Osteocyte (in vitro differentiated cells): ENCODE measurements around the gene KCNC3. TPM values are rescaled to one million over a fixed set of nuclear protein-coding genes. Genes with fewer than 3 reads are reported as not detected.

ENCODE experiments used
- DNase-seq: peaks from one replicate; pipeline ENCODE4 v3.0.0; 2021; ENCODE audit warnings: mixed read lengths; ENCODE audit not compliant: unreplicated experiment; ENCODE audit errors: extremely low spot score
- H3K27ac Mint-ChIP-seq: one replicate; pipeline ENCODE4 v1.8.0; 2021; ENCODE audit warnings: mild to moderate bottlenecking, mixed read lengths; ENCODE audit not compliant: unreplicated experiment
- H3K27me3 Mint-ChIP-seq: one replicate; pipeline ENCODE4 v1.8.0; 2021; ENCODE audit warnings: mixed read lengths; ENCODE audit not compliant: unreplicated experiment
- H3K36me3 Mint-ChIP-seq: one replicate; pipeline ENCODE4 v1.8.0; 2021; ENCODE audit warnings: mixed read lengths; ENCODE audit not compliant: unreplicated experiment
- H3K4me1 Mint-ChIP-seq: one replicate; pipeline ENCODE4 v1.8.0; 2021; ENCODE audit warnings: mixed read lengths; ENCODE audit not compliant: unreplicated experiment
- H3K4me3 Mint-ChIP-seq: one replicate; pipeline ENCODE4 v1.8.0; 2021; ENCODE audit warnings: mild to moderate bottlenecking, moderate library complexity, mixed read lengths; ENCODE audit not compliant: unreplicated experiment
- H3K9me3 Mint-ChIP-seq: one replicate; pipeline ENCODE4 v1.8.0; 2021; ENCODE audit warnings: mixed read lengths; ENCODE audit not compliant: unreplicated experiment
- CTCF ChIP-seq: fragments of 200-600 bp; sonication (generic); IDR thresholded peaks from 2 replicates; pipeline ENCODE4 v1.5.0; 2021; ENCODE audit warnings: antibody characterized with exemption, mild to moderate bottlenecking, moderate library complexity
- total RNA-seq: library from RNA; stranded (reverse); gene quantifications from 2 replicates; pipeline ENCODE4 v1.2.1, GENCODE V29; 2021

The KCNC3 gene
- total RNA-seq, 1 donor from 2014 or later = 1.2 TPM

GRCh38 chr19:50325310-50326100, 3.7 kb downstream of the KCNC3 start:
- no peak for TF ChIP-seq CTCF
- H3K36me3 Mint-ChIP-seq = peaks cover 7% of the 10 kb centered on the region
- H3K4me3 Mint-ChIP-seq = no peak overlapping the region
- no peak for DNase-seq
- H3K9me3 Mint-ChIP-seq = no peaks in the 10 kb centered on the region
- H3K27me3 Mint-ChIP-seq = peaks cover 32% of the 10 kb centered on the region
- no peak overlapping the region for H3K27ac Mint-ChIP-seq
- H3K4me1 Mint-ChIP-seq = peaks cover 24% of the 10 kb centered on the region

DNA sequence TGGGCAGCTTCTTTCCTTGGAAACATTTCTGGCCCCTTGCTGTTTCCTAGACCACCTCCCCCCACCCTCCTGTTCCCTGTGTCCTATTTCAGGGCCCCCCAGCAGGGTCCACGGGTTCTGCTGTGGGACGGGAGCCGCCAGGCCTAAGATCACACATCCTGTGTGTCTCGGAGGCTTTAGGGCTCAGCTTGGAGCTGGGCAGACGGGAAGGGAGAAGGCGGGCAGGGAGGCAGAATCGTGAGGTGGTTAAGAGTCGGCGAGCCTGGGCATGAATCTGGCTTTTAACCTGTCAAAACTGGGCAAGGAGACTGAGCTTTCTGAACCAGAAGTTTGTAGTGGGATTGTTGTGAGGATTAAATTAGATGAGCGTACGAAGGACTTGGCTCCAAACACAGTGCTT, 4.8 kb downstream of the KCNC3 start:
- Mint-ChIP-seq H3K4me3 (no peak overlapping the region), H3K27ac (no peak overlapping the region), H3K4me1 (peaks cover 14% of the 10 kb centered on the region), H3K36me3 (peaks cover 3% of the 10 kb centered on the region), H3K9me3 (no peaks in the 10 kb centered on the region), H3K27me3 (peaks cover 21% of the 10 kb centered on the region)
- no peak for DNase-seq
- no peak for TF ChIP-seq CTCF

DNA sequence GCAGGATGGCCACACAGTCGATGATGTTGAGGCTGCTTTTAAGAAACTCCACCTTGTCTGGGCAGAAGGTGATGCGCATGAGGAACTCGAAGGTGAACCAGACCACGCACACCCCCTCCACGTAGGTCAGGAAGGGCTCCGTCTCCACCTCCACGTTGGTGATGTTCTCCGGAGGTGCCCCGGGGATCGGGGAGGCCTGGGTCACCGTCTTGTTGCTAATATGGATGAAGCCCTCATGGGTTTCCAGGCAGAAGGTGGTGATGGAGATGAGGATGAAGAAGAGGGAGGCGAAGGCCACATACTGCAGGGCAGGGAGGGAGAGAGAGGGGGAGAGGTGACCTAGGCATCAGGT, 5.4 kb downstream of the KCNC3 start:
- Mint-ChIP-seq H3K27me3 (peaks cover 17% of the 10 kb centered on the region), H3K4me3 (no peak overlapping the region), H3K9me3 (no peaks in the 10 kb centered on the region), H3K36me3 (peaks cover 2% of the 10 kb centered on the region), H3K4me1 (peaks cover 13% of the 10 kb centered on the region), H3K27ac (no peak overlapping the region)
- no peak for TF ChIP-seq CTCF
- DNase-seq = no peak

- H3K4me1 Mint-ChIP-seq = peaks cover 13% of the 10 kb centered on the region
- peaks cover 17% of the 10 kb centered on the region for H3K27me3 Mint-ChIP-seq
- no peak for TF ChIP-seq CTCF
- no peak for DNase-seq
- H3K36me3 Mint-ChIP-seq = peaks cover 2% of the 10 kb centered on the region
- no peaks in the 10 kb centered on the region for H3K9me3 Mint-ChIP-seq
- H3K4me3 Mint-ChIP-seq = no peak overlapping the region
- H3K27ac Mint-ChIP-seq = no peak overlapping the region
Measured at GRCh38 chr19:50322931-50323781, 6.0 kb downstream of the KCNC3 start.

DNA sequence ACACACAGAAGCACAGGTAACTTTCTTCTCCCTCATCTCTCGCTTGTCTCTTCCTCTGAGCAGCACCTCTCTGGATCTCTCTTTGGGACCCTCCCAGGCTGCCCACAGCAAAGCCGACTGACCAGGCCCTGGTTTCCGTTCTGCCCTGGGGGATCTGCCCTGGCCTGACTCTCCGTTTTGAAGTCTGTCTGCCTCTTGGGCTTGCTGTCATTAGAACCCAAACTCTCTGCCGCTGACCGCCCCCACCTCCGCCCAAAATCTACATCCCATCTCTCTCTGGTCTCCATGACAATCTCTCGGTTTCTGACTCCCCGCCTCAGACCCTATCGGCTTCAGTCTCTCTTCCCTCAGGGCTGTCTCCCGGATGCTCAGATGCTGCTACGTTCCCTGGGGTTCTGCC, 6.9 kb downstream of the KCNC3 start:
- no peak for DNase-seq
- TF ChIP-seq CTCF = no peak
- Mint-ChIP-seq H3K36me3 (no peaks in the 10 kb centered on the region), H3K4me3 (no peak overlapping the region), H3K9me3 (no peaks in the 10 kb centered on the region), H3K27me3 (peaks cover 12% of the 10 kb centered on the region), H3K4me1 (peaks cover 7% of the 10 kb centered on the region), H3K27ac (no peak overlapping the region)
